ENCODE data around the gene KIF26B.

Gene KIF26B

GRCh38 chr1:245648749-245649522 lies 494.2 kb downstream of the KIF26B start:
- no peak for FAIRE-seq
- DNase-seq (ENCODE audit: insufficient read length, low spot score): no peak
- no peak for TF ChIP-seq POLR2A (IDR thresholded peaks at IDR 0.05; ENCODE audit: low read depth, low read length)

GRCh38 chr1:245649666-245650065 lies 494.9 kb downstream of the KIF26B start:
- no peak for TF ChIP-seq POLR2A (IDR thresholded peaks at IDR 0.05; ENCODE audit: low read depth, low read length)
- FAIRE-seq (no peak), DNase-seq (ENCODE audit: insufficient read length, low spot score) (no peak)

- TF ChIP-seq POLR2A (IDR thresholded peaks at IDR 0.05; ENCODE audit: low read depth, low read length): no peak
- DNase-seq (ENCODE audit: insufficient read length, low spot score) (no peak), FAIRE-seq (no peak)
Observed at GRCh38 chr1:245650441-245650960, 495.7 kb downstream of the KIF26B start.

- no peak for DNase-seq (ENCODE audit: insufficient read length, low spot score)
- no peak for FAIRE-seq
- TF ChIP-seq POLR2A (IDR thresholded peaks at IDR 0.05; ENCODE audit: low read depth, low read length): no peak
Observed at GRCh38 chr1:245651093-245651492, 496.3 kb downstream of the KIF26B start.

GRCh38 chr1:245652116-245652515 lies 497.3 kb downstream of the KIF26B start:
- DNase-seq (ENCODE audit: insufficient read length, low spot score): no peak
- FAIRE-seq: no peak
- no peak for TF ChIP-seq POLR2A (IDR thresholded peaks at IDR 0.05; ENCODE audit: low read depth, low read length)

- FAIRE-seq: no peak
- no peak for DNase-seq (ENCODE audit: insufficient read length, low spot score)
- TF ChIP-seq POLR2A (IDR thresholded peaks at IDR 0.05; ENCODE audit: low read depth, low read length): no peak
Observed at GRCh38 chr1:245652660-245653427, 498.1 kb downstream of the KIF26B start.

- no peak for TF ChIP-seq POLR2A (IDR thresholded peaks at IDR 0.05; ENCODE audit: low read depth, low read length)
- no peak for FAIRE-seq
- no peak for DNase-seq (ENCODE audit: insufficient read length, low spot score)
Observed at GRCh38 chr1:245654460-245655050, 499.8 kb downstream of the KIF26B start.

GRCh38 chr1:245656189-245656717 lies 501.5 kb downstream of the KIF26B start:
- DNase-seq (ENCODE audit: insufficient read length, low spot score): no peak
- no peak for TF ChIP-seq POLR2A (IDR thresholded peaks at IDR 0.05; ENCODE audit: low read depth, low read length)
- no peak for FAIRE-seq

- TF ChIP-seq POLR2A (IDR thresholded peaks at IDR 0.05; ENCODE audit: low read depth, low read length): no peak
- no peak for FAIRE-seq
- no peak for DNase-seq (ENCODE audit: insufficient read length, low spot score)
Observed at GRCh38 chr1:245657371-245657770, 502.6 kb downstream of the KIF26B start.

GRCh38 chr1:245663373-245663772 lies 508.6 kb downstream of the KIF26B start:
- no peak for TF ChIP-seq POLR2A (IDR thresholded peaks at IDR 0.05; ENCODE audit: low read depth, low read length)
- no peak for FAIRE-seq
- no peak for DNase-seq (ENCODE audit: insufficient read length, low spot score)

- FAIRE-seq (no peak), DNase-seq (ENCODE audit: insufficient read length, low spot score) (no peak)
- TF ChIP-seq POLR2A (IDR thresholded peaks at IDR 0.05; ENCODE audit: low read depth, low read length): no peak
Observed at GRCh38 chr1:245663841-245664240, 509.1 kb downstream of the KIF26B start.

- FAIRE-seq (no peak), DNase-seq (ENCODE audit: insufficient read length, low spot score) (no peak)
- TF ChIP-seq POLR2A (IDR thresholded peaks at IDR 0.05; ENCODE audit: low read depth, low read length): no peak
Observed at GRCh38 chr1:245666412-245666811, 511.6 kb downstream of the KIF26B start.

GRCh38 chr1:245671349-245671748 lies 516.6 kb downstream of the KIF26B start:
- DNase-seq (ENCODE audit: insufficient read length, low spot score): no peak
- no peak for FAIRE-seq
- no peak for TF ChIP-seq POLR2A (IDR thresholded peaks at IDR 0.05; ENCODE audit: low read depth, low read length)
